ENCODE measurements around the gene OSMR. TPM values are rescaled to one million over a fixed set of nuclear protein-coding genes. Genes with fewer than 3 reads are reported as not detected.
A peak's percentile ranks its signal among the peaks of the same experiment; 100 is the strongest.

Gene OSMR
- total RNA-seq, 6 donors from 2014 or later = 52.9 to 123 (median 72.2) TPM

DNA sequence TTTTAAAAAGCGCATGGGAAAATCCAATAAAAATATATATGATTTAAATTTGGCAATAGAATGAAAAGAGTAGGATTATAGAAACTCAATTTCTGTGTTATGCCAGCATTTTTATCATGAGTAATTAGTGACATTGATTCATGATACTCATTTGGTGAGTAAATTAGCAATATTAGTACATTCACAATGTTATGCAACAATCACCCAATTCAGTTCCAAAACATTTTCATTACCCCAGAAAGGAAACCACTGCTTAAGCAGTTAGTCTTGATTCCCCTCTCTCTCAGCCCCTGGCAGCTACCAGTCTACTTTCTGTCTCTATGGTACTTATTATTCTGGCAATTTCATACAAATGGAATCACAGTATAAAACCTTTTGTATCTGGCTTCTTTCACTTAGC lies 27.0 kb downstream of the OSMR start:
- ATAC-seq (ENCODE audit: low FRiP score in 2 of 2) = no peak
- H3K27ac ChIP-seq = peak overlapping the region in 2 of 4 donors; percentile 30 to 41
- TF ChIP-seq POLR2AphosphoS5 (IDR thresholded peaks at IDR 0.05) = no peak
- no peak for TF ChIP-seq POLR2A (IDR thresholded peaks at IDR 0.05)
- TF ChIP-seq EP300 (IDR thresholded peaks at IDR 0.05) = no peak
- TF ChIP-seq, protein P1, sequence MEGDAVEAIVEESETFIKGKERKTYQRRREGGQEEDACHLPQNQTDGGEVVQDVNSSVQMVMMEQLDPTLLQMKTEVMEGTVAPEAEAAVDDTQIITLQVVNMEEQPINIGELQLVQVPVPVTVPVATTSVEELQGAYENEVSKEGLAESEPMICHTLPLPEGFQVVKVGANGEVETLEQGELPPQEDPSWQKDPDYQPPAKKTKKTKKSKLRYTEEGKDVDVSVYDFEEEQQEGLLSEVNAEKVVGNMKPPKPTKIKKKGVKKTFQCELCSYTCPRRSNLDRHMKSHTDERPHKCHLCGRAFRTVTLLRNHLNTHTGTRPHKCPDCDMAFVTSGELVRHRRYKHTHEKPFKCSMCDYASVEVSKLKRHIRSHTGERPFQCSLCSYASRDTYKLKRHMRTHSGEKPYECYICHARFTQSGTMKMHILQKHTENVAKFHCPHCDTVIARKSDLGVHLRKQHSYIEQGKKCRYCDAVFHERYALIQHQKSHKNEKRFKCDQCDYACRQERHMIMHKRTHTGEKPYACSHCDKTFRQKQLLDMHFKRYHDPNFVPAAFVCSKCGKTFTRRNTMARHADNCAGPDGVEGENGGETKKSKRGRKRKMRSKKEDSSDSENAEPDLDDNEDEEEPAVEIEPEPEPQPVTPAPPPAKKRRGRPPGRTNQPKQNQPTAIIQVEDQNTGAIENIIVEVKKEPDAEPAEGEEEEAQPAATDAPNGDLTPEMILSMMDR (IDR thresholded peaks at IDR 0.05) = no peak
- no peak overlapping the region for H3K4me3 ChIP-seq
- H3K27me3 ChIP-seq = no peaks in the 10 kb centered on the region
- peaks cover 4 to 47% (median 6%) of the 10 kb centered on the region in 4 donors for H3K36me3 ChIP-seq
- no peaks in the 10 kb centered on the region for H3K9me3 ChIP-seq
- DNase-seq = no peak
- 95 to 98% methylated on average over 1 of the region's 1 CpG for WGBS, 2 donors
- peaks cover 9 to 30% (median 21%) of the 10 kb centered on the region in 4 donors for H3K4me1 ChIP-seq

DNA sequence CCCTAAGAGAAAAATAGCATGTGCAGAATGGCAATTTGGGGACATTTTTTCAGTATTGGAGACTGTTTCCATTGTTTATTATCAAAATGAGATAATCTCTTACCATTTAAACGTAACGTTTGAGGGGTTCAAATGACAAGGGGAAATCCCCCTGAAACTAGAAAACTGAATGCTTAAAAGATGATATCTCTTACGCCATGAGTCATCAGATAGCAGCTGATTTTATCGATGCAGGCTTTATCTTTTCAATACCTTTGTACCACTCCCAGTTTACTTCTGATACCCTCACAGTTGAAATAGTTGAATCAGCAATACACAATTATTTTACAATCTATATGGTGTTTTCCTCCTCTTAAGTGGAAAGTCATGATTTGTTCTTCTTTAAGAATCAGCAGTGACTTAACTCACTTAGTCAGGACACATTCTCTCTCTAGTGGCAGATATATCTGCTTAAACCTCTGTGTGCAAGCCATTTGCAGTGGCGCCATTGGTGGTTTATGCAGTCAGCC lies 29.2 kb downstream of the OSMR start:
- no peak for DNase-seq
- Histone ChIP-seq H3K4me1 (peaks cover 9 to 27% (median 20%) of the 10 kb centered on the region in 4 donors), H3K36me3 (peaks cover 10 to 48% (median 13%) of the 10 kb centered on the region in 4 donors), H3K27ac (no peak overlapping the region), H3K9me3 (no peaks in the 10 kb centered on the region), H3K4me3 (no peak overlapping the region), H3K27me3 (no peaks in the 10 kb centered on the region)
- 74 to 75% methylated on average over 5 of the region's 5 CpGs for WGBS, 2 donors
- TF ChIP-seq EP300 (IDR thresholded peaks at IDR 0.05) (no peak), POLR2AphosphoS5 (IDR thresholded peaks at IDR 0.05) (no peak), POLR2A (IDR thresholded peaks at IDR 0.05) (no peak)
- TF ChIP-seq, protein P1 (IDR thresholded peaks at IDR 0.05) = no peak
- ATAC-seq (ENCODE audit: low FRiP score in 2 of 2) = no peak

DNA sequence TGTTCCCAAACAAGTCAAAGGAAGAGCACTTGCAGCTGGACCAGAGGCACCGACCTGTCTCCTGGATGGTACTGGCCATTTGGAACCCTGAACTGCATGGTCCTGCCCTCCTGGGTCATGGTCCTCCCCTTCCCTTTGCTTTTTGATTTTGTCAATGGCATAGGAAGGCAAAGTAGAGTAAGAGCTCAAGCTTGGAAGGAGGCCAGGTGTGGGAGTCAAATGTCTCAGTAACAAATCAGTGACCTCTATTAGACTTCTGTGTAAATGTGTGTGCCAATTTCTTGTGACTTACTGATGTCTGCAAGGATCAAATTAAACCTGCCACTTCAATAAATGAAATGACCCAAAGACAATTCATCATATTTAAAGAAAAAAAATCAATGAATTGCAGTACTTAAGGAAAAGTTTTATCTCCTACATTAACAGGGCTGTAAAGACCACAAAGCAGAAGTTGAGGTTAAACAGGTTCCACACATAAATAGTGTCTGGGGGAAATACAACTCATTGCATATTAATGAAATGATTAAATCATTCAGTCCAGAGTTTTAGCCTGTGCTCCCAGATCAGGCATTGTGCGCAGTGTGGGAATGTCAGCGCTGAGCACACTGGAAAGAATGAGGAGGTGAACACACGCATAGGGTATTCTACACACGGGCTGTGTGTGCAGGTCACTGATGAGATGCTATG lies 32.7 kb downstream of the OSMR start:
- WGBS, 2 donors = 88 to 94% methylated on average over 5 of the region's 5 CpGs
- H3K9me3 ChIP-seq = no peaks in the 10 kb centered on the region
- no peaks in the 10 kb centered on the region for H3K27me3 ChIP-seq
- H3K4me1 ChIP-seq = peaks cover 4 to 11% (median 10%) of the 10 kb centered on the region in 4 donors
- TF ChIP-seq EP300 (IDR thresholded peaks at IDR 0.05) (no peak), POLR2A (IDR thresholded peaks at IDR 0.05) (no peak), POLR2AphosphoS5 (IDR thresholded peaks at IDR 0.05) (no peak)
- TF ChIP-seq, protein P1 (IDR thresholded peaks at IDR 0.05) = no peak
- H3K36me3 ChIP-seq = peaks cover 10 to 70% (median 27%) of the 10 kb centered on the region in 4 donors
- no peak for ATAC-seq (ENCODE audit: low FRiP score in 2 of 2)
- H3K27ac ChIP-seq = no peak overlapping the region
- H3K4me3 ChIP-seq = no peak overlapping the region
- no peak for DNase-seq

DNA sequence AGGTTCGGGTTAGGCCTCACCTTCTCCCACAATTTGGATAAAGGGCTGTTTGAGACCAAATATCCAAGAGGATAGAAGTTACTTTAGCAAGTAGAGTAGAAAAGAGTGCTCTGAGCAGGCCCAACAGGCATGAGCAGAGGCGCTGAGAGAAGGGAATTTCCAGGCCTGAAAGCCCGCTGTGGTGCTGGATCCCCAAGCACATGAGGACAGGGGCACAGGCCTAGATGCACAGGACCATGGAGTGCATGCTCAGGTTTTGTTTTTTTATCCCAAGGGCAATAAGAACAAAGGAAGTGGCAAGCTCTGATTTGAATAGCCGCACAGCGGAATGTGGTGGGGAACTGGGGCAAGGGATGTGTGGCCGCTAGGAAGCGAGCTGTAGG lies 33.3 kb downstream of the OSMR start:
- H3K4me3 ChIP-seq = no peak overlapping the region
- H3K27ac ChIP-seq = no peak overlapping the region
- peaks cover 10 to 76% (median 27%) of the 10 kb centered on the region in 4 donors for H3K36me3 ChIP-seq
- 96% methylated on average over 7 of the region's 7 CpGs for WGBS, 2 donors
- no peaks in the 10 kb centered on the region for H3K27me3 ChIP-seq
- H3K4me1 ChIP-seq = peaks cover 5 to 11% (median 10%) of the 10 kb centered on the region in 4 donors
- ATAC-seq (ENCODE audit: low FRiP score in 2 of 2) (no peak), DNase-seq (no peak)
- H3K9me3 ChIP-seq = no peaks in the 10 kb centered on the region
- TF ChIP-seq POLR2AphosphoS5 (IDR thresholded peaks at IDR 0.05) = no peak
- no peak for TF ChIP-seq POLR2A (IDR thresholded peaks at IDR 0.05)
- TF ChIP-seq EP300 (IDR thresholded peaks at IDR 0.05) = no peak
- TF ChIP-seq, protein P1 (IDR thresholded peaks at IDR 0.05) = no peak

Data from upper lobe of left lung (tissue), 6 donors.